H1 (cell line): ENCODE data around the gene CAMSAP3. TPM values are rescaled to one million over a fixed set of nuclear protein-coding genes. Genes with fewer than 3 reads are reported as not detected.
"Not testable (repeated sequence)": the region's sequence is repeated elsewhere in the genome, so short reads cannot be mapped to it uniquely, and the experiment has no call there.

Experiments used
- CTCF ChIA-PET: fragments of 300-600 bp; sonication (Branson Sonifier 250); formaldehyde crosslinking; loops from one replicate; lab custom pipeline; 2021; ENCODE audit not compliant: partially characterized antibody; lab: Charles Lee
- POLR2A ChIA-PET: fragments of 300-600 bp; sonication (Branson Sonifier 250); formaldehyde crosslinking; loops from one replicate; lab custom pipeline; 2021; ENCODE audit warnings: inconsistent platforms; ENCODE audit not compliant: partially characterized antibody; lab: Charles Lee
- DNase-seq, 2 experiments: peaks; one replicate each; pipeline versions ENCODE4 v3.0.0 to v3.0.0-alpha.2; 2010 to 2022; ENCODE audit warnings: low spot score in 2 of 2, low read depth in 1 of 2, mixed read lengths in 1 of 2
- FAIRE-seq: peaks from 2 replicates; lab custom pipeline; 2011; peaks lifted over from hg19 to GRCh38; lab: Jason Lieb, UNC
- H2AFZ ChIP-seq: 2 replicates; pipeline ENCODE4 v1.8.1; 2012; ENCODE audit warnings: low read length, inconsistent platforms
- H2AK5ac ChIP-seq: 2 replicates; pipeline ENCODE4 v1.6.1; 2013; ENCODE audit warnings: low read depth, low read length
- H2BK120ac ChIP-seq: replicated peaks from 2 replicates; pipeline ENCODE3; 2013; ENCODE audit warnings: low read depth, low read length, inconsistent platforms
- H2BK12ac ChIP-seq: 2 replicates; pipeline ENCODE4 v1.6.1; 2013; ENCODE audit warnings: low read depth, low read length
- H2BK15ac ChIP-seq: 2 replicates; pipeline ENCODE4 v1.6.1; 2013; ENCODE audit warnings: low read length
- H2BK20ac ChIP-seq: 2 replicates; pipeline ENCODE4 v1.6.1; 2013; ENCODE audit warnings: low read length
- H2BK5ac ChIP-seq: 2 replicates; pipeline ENCODE4 v1.6.1; 2013; ENCODE audit warnings: low read depth, low read length
- H3K14ac ChIP-seq: 2 replicates; pipeline ENCODE4 v1.6.1; 2013; ENCODE audit warnings: inconsistent platforms; ENCODE audit not compliant: insufficient read length
- H3K18ac ChIP-seq: 2 replicates; pipeline ENCODE4 v1.6.1; 2013; ENCODE audit warnings: low read length; ENCODE audit errors: extremely low read depth
- H3K23ac ChIP-seq: 2 replicates; pipeline ENCODE4 v1.6.1; 2013; ENCODE audit warnings: inconsistent platforms; ENCODE audit not compliant: insufficient read length
- H3K23me2 ChIP-seq: 2 replicates; pipeline ENCODE4 v1.6.1; 2013; ENCODE audit warnings: low read depth, low read length
- H3K27ac ChIP-seq: 2 replicates; pipeline ENCODE4 v1.6.1; 2011; ENCODE audit warnings: low read depth, low read length, inconsistent platforms
- H3K27me3 ChIP-seq, 4 experiments: replicated peaks in 1 of 4; 1 replicate in 1 of 4; 2 replicates in 3 of 4; pipeline versions ENCODE4 v1.6.1 to v1.8.1; 2011 to 2013; ENCODE audit warnings: low read length in 3 of 4, mild to moderate bottlenecking in 3 of 4, inconsistent platforms in 2 of 4, mixed read lengths in 2 of 4, moderate library complexity in 1 of 4; ENCODE audit not compliant: control insufficient read depth in 3 of 4, insufficient read depth in 3 of 4; ENCODE audit errors: extremely low read depth in 1 of 4
- H3K36me3 ChIP-seq, 4 experiments: 2 replicates each; pipeline versions ENCODE4 v1.6.1 to v1.8.1; 2011 to 2013; ENCODE audit warnings: mild to moderate bottlenecking in 4 of 4, low read length in 3 of 4, moderate library complexity in 2 of 4, control low read depth in 1 of 4, inconsistent platforms in 1 of 4; ENCODE audit not compliant: insufficient read depth in 4 of 4, control insufficient read depth in 2 of 4
- H3K4ac ChIP-seq: replicated peaks from 2 replicates; pipeline ENCODE3; 2013; ENCODE audit warnings: low read length, low read depth, mixed read lengths, inconsistent platforms; ENCODE audit not compliant: insufficient read length
- H3K4me1 ChIP-seq, 4 experiments: replicated peaks in 1 of 4; 1 replicate in 1 of 4; 2 replicates in 3 of 4; pipeline versions ENCODE4 v1.6.1 to v1.8.1; 2011 to 2013; ENCODE audit warnings: low read length in 3 of 4, inconsistent platforms in 2 of 4, mixed read lengths in 1 of 4; ENCODE audit not compliant: insufficient read depth in 4 of 4, control insufficient read depth in 3 of 4
- H3K4me2 ChIP-seq, 2 experiments: 2 replicates each; pipeline versions ENCODE4 v1.6.1 to v1.8.1; 2011 to 2013; ENCODE audit warnings: low read depth in 2 of 2, low read length in 2 of 2, control low read depth in 1 of 2, inconsistent platforms in 1 of 2, mild to moderate bottlenecking in 1 of 2; ENCODE audit not compliant: insufficient read depth in 1 of 2
- H3K4me3 ChIP-seq, 4 experiments: fragments of 200-600, 300-600 bp in 1 of 4; sonication (generic), shearing (Covaris generic), sonication (Bioruptor Twin) in 1 of 4; 2 replicates each; pipeline versions ENCODE4 v1.5.1 to v1.8.1; 2011 to 2016; ENCODE audit warnings: low read length in 4 of 4, low read depth in 3 of 4, control low read depth in 2 of 4, inconsistent platforms in 2 of 4, mild to moderate bottlenecking in 2 of 4, mixed read lengths in 1 of 4, moderate library complexity in 1 of 4; ENCODE audit not compliant: insufficient read depth in 2 of 4; ENCODE audit errors: extremely low read depth in 1 of 4
- H3K56ac ChIP-seq: replicated peaks from 2 replicates; pipeline ENCODE3; 2013; ENCODE audit warnings: low read depth, mild to moderate bottlenecking, mixed read lengths, low read length, inconsistent platforms; ENCODE audit not compliant: insufficient read length
- H3K79me1 ChIP-seq: 2 replicates; pipeline ENCODE4 v1.6.1; 2013; ENCODE audit warnings: low read depth, low read length, control low read depth
- H3K79me2 ChIP-seq, 2 experiments: 2 replicates each; pipeline versions ENCODE4 v1.6.1 to v1.8.1; 2012 to 2013; ENCODE audit warnings: low read length in 2 of 2, mild to moderate bottlenecking in 2 of 2, inconsistent platforms in 1 of 2; ENCODE audit not compliant: insufficient read depth in 2 of 2, control insufficient read depth in 1 of 2
- H3K9ac ChIP-seq, 4 experiments: replicated peaks in 1 of 4; 1 replicate in 1 of 4; 2 replicates in 3 of 4; pipeline versions ENCODE4 v1.6.1 to v1.8.1; 2011 to 2013; ENCODE audit warnings: low read depth in 3 of 4, low read length in 3 of 4, control low read depth in 2 of 4, mild to moderate bottlenecking in 2 of 4, moderate library complexity in 2 of 4, inconsistent platforms in 1 of 4; ENCODE audit errors: extremely low read depth in 1 of 4
- H3K9me3 ChIP-seq, 2 experiments: 2 replicates each; pipeline versions ENCODE4 v1.6.1 to v1.8.1; 2012 to 2013; ENCODE audit warnings: mild to moderate bottlenecking in 2 of 2, moderate library complexity in 2 of 2, control low read depth in 1 of 2, inconsistent platforms in 1 of 2, low read depth in 1 of 2, low read length in 1 of 2, mixed read lengths in 1 of 2; ENCODE audit not compliant: insufficient read depth in 2 of 2
- H4K20me1 ChIP-seq, 2 experiments: replicated peaks in 1 of 2; 2 replicates each; pipeline versions ENCODE3 to v1.8.1; 2011 to 2013; ENCODE audit warnings: inconsistent platforms in 2 of 2, low read length in 2 of 2, mild to moderate bottlenecking in 1 of 2; ENCODE audit not compliant: insufficient read depth in 2 of 2, control insufficient read depth in 1 of 2
- H4K5ac ChIP-seq: 2 replicates; pipeline ENCODE4 v1.6.1; 2013; ENCODE audit warnings: low read length, low read depth, mixed read lengths, inconsistent platforms; ENCODE audit not compliant: insufficient read length
- H4K8ac ChIP-seq: 2 replicates; pipeline ENCODE4 v1.8.0; 2013; ENCODE audit warnings: mild to moderate bottlenecking, moderate library complexity, low read length, inconsistent platforms; ENCODE audit not compliant: insufficient read depth; ENCODE audit errors: extremely low read depth
- H4K91ac ChIP-seq: replicated peaks from 2 replicates; pipeline ENCODE3; 2013; ENCODE audit warnings: low read length, mixed read lengths, inconsistent platforms; ENCODE audit not compliant: insufficient read length
- BRCA1 ChIP-seq: IDR thresholded peaks from 2 replicates; pipeline ENCODE4 v1.6.1; 2012; ENCODE audit warnings: low read depth, low read length, improper control_type of control experiment
- FOSL1 ChIP-seq: IDR thresholded peaks from 2 replicates; pipeline ENCODE4 v1.6.1; 2011; ENCODE audit warnings: mild to moderate bottlenecking, low read depth, low read length, moderate library complexity; ENCODE audit not compliant: insufficient read depth
- KDM5A ChIP-seq: fragments of 200-600 bp; IDR thresholded peaks from 2 replicates; pipeline ENCODE4 v1.7.1; 2012; ENCODE audit warnings: mild to moderate bottlenecking, low read length, inconsistent platforms, mixed read lengths
- MAFK ChIP-seq: IDR thresholded peaks from 2 replicates; pipeline ENCODE4 v1.6.1; 2012; ENCODE audit warnings: low read depth, mild to moderate bottlenecking, improper control_type of control experiment, low read length
- MAX ChIP-seq: IDR thresholded peaks from 2 replicates; pipeline ENCODE4 v1.6.1; 2012; ENCODE audit warnings: inconsistent platforms
- RBBP5 ChIP-seq: IDR thresholded peaks from 2 replicates; pipeline ENCODE4 v1.7.1; 2012; ENCODE audit warnings: low read depth, mild to moderate bottlenecking, inconsistent platforms, low read length, moderate library complexity, borderline replicate concordance
- SIX5 ChIP-seq: IDR thresholded peaks from 2 replicates; pipeline ENCODE4 v1.6.1; 2011; ENCODE audit warnings: mild to moderate bottlenecking, low read depth, low read length
- SP2 ChIP-seq: IDR thresholded peaks from 2 replicates; pipeline ENCODE4 v1.6.1; 2012; ENCODE audit warnings: mild to moderate bottlenecking, low read length, inconsistent platforms
- WGBS, 2 experiments: shearing (Covaris generic) in 1 of 2; methylation state at CpG; one replicate each; pipeline versions ENCODE4 v1.1.6 to v1.1.7; 2013 to 2015; ENCODE audit warnings: low lambda C conversion rate in 2 of 2, mixed read lengths in 2 of 2, inconsistent platforms in 1 of 2, low coverage in 1 of 2, missing lambda C conversion rate in 1 of 2; ENCODE audit not compliant: insufficient replicate concordance in 2 of 2, insufficient coverage in 1 of 2, insufficient read length in 1 of 2; ENCODE audit errors: extremely low coverage in 1 of 2, missing lambda C conversion rate in 1 of 2; 5-methylcytosine and 5-hydroxymethylcytosine counted together
- polyA plus RNA-seq, 7 experiments: library from polyadenylated mRNA; depleted of rRNA in 3 of 7; stranded (reverse) in 5 of 7; unstranded in 2 of 7; fragments of >200 nt in 5 of 7; fragments of 200-250 nt in 2 of 7; gene quantifications; 1 replicate in 5 of 7; 2 replicates in 1 of 7; 4 replicates in 1 of 7; pipeline versions ENCODE4 v1.2.1 to v1.2.3, GENCODE V29; 2011 to 2013; ENCODE audit warnings: missing spikeins in 2 of 7, mixed read lengths in 2 of 7
- total RNA-seq: library from RNA; stranded (reverse); fragmentation: NEBNext Ultra II Directional; extraction: Animal tissue kit (Norgen Biotek cat#: 25700); gene quantifications from 2 replicates; pipeline ENCODE4 v1.2.1, GENCODE V29; 2021

The CAMSAP3 gene
- total and polyA plus RNA-seq, 2 of the 8 experiments (the other 6 are each of a cell fraction or from before 2014, with no cell fraction given): 11.4 to 30.4 TPM

- TF ChIP-seq FOSL1 (no peak), SIX5 (no peak), KDM5A (no peak), MAX (no peak), SP2 (no peak), RBBP5 (no peak), MAFK (no peak), BRCA1 (no peak)
Observed at GRCh38 chr19:7575434-7576040, 20.1 kb upstream of the CAMSAP3 start (continued).

GRCh38 chr19:7577422-7577821 is 18.2 kb upstream of the CAMSAP3 start:
- H3K23me2 ChIP-seq, H3K4me3 ChIP-seq, H3K14ac ChIP-seq, H2AK5ac ChIP-seq, H2BK20ac ChIP-seq, H2AFZ ChIP-seq, H4K8ac ChIP-seq, H4K91ac ChIP-seq, H3K9ac ChIP-seq, H3K56ac ChIP-seq, H4K5ac ChIP-seq, H3K4me1 ChIP-seq, H2BK15ac ChIP-seq, H3K27ac ChIP-seq, H3K4ac ChIP-seq, H4K20me1 ChIP-seq, H3K27me3 ChIP-seq, H2BK5ac ChIP-seq, DNase-seq, H3K79me2 ChIP-seq, H3K4me2 ChIP-seq, H3K18ac ChIP-seq, H3K36me3 ChIP-seq, H2BK12ac ChIP-seq, FAIRE-seq, H3K23ac ChIP-seq, H3K9me3 ChIP-seq, H2BK120ac ChIP-seq, H3K79me1 ChIP-seq: not testable (repeated sequence)
- ChIA-PET CTCF (interaction anchor here (0.6 to 2.8 kb wide), 3 partner anchors 9 to 953 kb away, joined by 4 to 11 read pairs (median 4); partner anchors contain the start of gene TRAPPC5), POLR2A (interaction anchor here (0.7 to 1.2 kb wide), 3 partner anchors 9 to 58 kb away, joined by 3 read pairs; no protein-coding TSS in a partner anchor)
- 92% methylated on average over 1 of the region's 1 CpG; no CpG with 5 or more reads in 1 of the 2 experiments for WGBS, 2 experiments
